ENCODE data around the gene DSG1. TPM values are rescaled to one million over a fixed set of nuclear protein-coding genes. Genes with fewer than 3 reads are reported as not detected.
"Not testable (repeated sequence)": the region's sequence is repeated elsewhere in the genome, so short reads cannot be mapped to it uniquely, and the experiment has no call there.

Gene DSG1
- total and polyA plus RNA-seq, 2 experiments from 2014 or later = not detected

GRCh38 chr18:31316974-31317373, 986 bp upstream of the DSG1 start:
- in situ Hi-C loops (cut with MboI) = no loop called here

GRCh38 chr18:31321719-31322118, 3.8 kb downstream of the DSG1 start:
- no peak overlapping the region for H3K9ac ChIP-seq
- H3K4me1 ChIP-seq (ENCODE audit: insufficient read depth) = no peaks in the 10 kb centered on the region
- H4K20me1 ChIP-seq (ENCODE audit: insufficient read depth) = no peaks in the 10 kb centered on the region
- no peak for DNase-seq
- H3K27me3 ChIP-seq (replicated peaks; ENCODE audit: insufficient read depth) = no peaks in the 10 kb centered on the region
- H2AFZ ChIP-seq = no peak overlapping the region
- no peak overlapping the region for H3K4me2 ChIP-seq (ENCODE audit: unreplicated experiment)
- peaks cover 3% of the 10 kb centered on the region for H3K9me3 ChIP-seq (ENCODE audit: low read depth)
- no peak for TF ChIP-seq EZH2phosphoT487 (IDR thresholded peaks at IDR 0.05; ENCODE audit: insufficient read depth, low read depth)
- TF ChIP-seq EZH2 (IDR thresholded peaks at IDR 0.05; ENCODE audit: insufficient read depth, poor library complexity, severe bottlenecking) = no peak
- H3F3A ChIP-seq (ENCODE audit: insufficient read depth) = no peaks in the 10 kb centered on the region
- H3K4me3 ChIP-seq = no peak overlapping the region
- H3K9me2 ChIP-seq (ENCODE audit: insufficient read depth) = no peaks in the 10 kb centered on the region
- H3K36me3 ChIP-seq (ENCODE audit: low read depth) = no peaks in the 10 kb centered on the region
- in situ Hi-C loops (cut with MboI) = no loop called here
- H3K79me2 ChIP-seq (ENCODE audit: insufficient read depth) = no peaks in the 10 kb centered on the region
- H3K27ac ChIP-seq = no peak overlapping the region
- 12 to 26% methylated on average over 2 of the region's 2 CpGs for WGBS, 2 experiments (ENCODE audit: low coverage in 1 of 2, low lambda C conversion rate in 2 of 2, missing lambda C conversion rate in 2 of 2)

More at GRCh38 chr18:31316974-31317373, 986 bp upstream of the DSG1 start:
- H3K27ac ChIP-seq = no peak overlapping the region
- no peaks in the 10 kb centered on the region for H3K36me3 ChIP-seq (ENCODE audit: low read depth)
- no peak overlapping the region for H2AFZ ChIP-seq
- no peak overlapping the region for H3K9ac ChIP-seq
- H4K20me1 ChIP-seq (ENCODE audit: insufficient read depth) = no peaks in the 10 kb centered on the region
- no peak overlapping the region for H3K4me3 ChIP-seq
- no peaks in the 10 kb centered on the region for H3F3A ChIP-seq (ENCODE audit: insufficient read depth)
- TF ChIP-seq EZH2 (IDR thresholded peaks at IDR 0.05; ENCODE audit: insufficient read depth, poor library complexity, severe bottlenecking) = no peak
- 14 to 20% methylated on average over 4 of the region's 4 CpGs for WGBS, 2 experiments (ENCODE audit: low coverage in 1 of 2, low lambda C conversion rate in 2 of 2, missing lambda C conversion rate in 2 of 2)
- H3K4me2 ChIP-seq (ENCODE audit: unreplicated experiment) = no peak overlapping the region
- peaks cover 3% of the 10 kb centered on the region for H3K9me3 ChIP-seq (ENCODE audit: low read depth)
- DNase-seq = no peak
- no peaks in the 10 kb centered on the region for H3K4me1 ChIP-seq (ENCODE audit: insufficient read depth)
- no peaks in the 10 kb centered on the region for H3K79me2 ChIP-seq (ENCODE audit: insufficient read depth)
- H3K9me2 ChIP-seq (ENCODE audit: insufficient read depth) = no peaks in the 10 kb centered on the region
- H3K27me3 ChIP-seq (replicated peaks; ENCODE audit: insufficient read depth) = no peaks in the 10 kb centered on the region

DNA sequence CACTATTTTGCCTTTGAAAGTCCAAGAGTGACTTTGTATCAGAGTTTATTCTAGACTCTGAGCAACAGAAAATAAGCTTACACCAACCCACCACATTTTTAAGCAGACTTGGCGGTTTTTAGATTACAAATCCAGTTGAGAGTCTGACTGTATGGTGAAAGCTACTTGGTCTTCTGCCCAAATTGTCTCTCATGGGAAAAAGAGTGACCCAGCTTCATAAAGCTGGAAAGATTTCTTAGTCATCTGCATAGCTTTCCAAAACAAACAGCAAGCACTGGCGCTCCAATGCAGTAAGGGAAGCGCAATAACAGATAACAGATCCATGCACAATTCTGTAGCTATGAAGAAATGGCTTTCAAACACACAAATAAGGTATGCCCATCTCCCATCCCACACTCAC, 7.1 kb downstream of the DSG1 start:
- no peak overlapping the region for H3K4me2 ChIP-seq (ENCODE audit: unreplicated experiment)
- H3K27me3 ChIP-seq (replicated peaks; ENCODE audit: insufficient read depth) = no peaks in the 10 kb centered on the region
- no peak overlapping the region for H3K9ac ChIP-seq
- H3K4me3 ChIP-seq = no peak overlapping the region
- WGBS, 2 experiments (ENCODE audit: low coverage in 1 of 2, low lambda C conversion rate in 2 of 2, missing lambda C conversion rate in 2 of 2) = 40 to 49% methylated on average over 3 of the region's 3 CpGs
- TF ChIP-seq EZH2phosphoT487 (IDR thresholded peaks at IDR 0.05; ENCODE audit: insufficient read depth, low read depth) (no peak), EZH2 (IDR thresholded peaks at IDR 0.05; ENCODE audit: insufficient read depth, poor library complexity, severe bottlenecking) (no peak)
- no peaks in the 10 kb centered on the region for H3F3A ChIP-seq (ENCODE audit: insufficient read depth)
- no peaks in the 10 kb centered on the region for H3K4me1 ChIP-seq (ENCODE audit: insufficient read depth)
- in situ Hi-C loops (cut with MboI) = no loop called here
- no peaks in the 10 kb centered on the region for H3K9me3 ChIP-seq (ENCODE audit: low read depth)
- no peaks in the 10 kb centered on the region for H3K79me2 ChIP-seq (ENCODE audit: insufficient read depth)
- H4K20me1 ChIP-seq (ENCODE audit: insufficient read depth) = no peaks in the 10 kb centered on the region
- no peaks in the 10 kb centered on the region for H3K9me2 ChIP-seq (ENCODE audit: insufficient read depth)
- peak; percentile 0 for DNase-seq
- no peak overlapping the region for H3K27ac ChIP-seq
- no peak overlapping the region for H2AFZ ChIP-seq
- H3K36me3 ChIP-seq (ENCODE audit: low read depth) = no peaks in the 10 kb centered on the region

DNA sequence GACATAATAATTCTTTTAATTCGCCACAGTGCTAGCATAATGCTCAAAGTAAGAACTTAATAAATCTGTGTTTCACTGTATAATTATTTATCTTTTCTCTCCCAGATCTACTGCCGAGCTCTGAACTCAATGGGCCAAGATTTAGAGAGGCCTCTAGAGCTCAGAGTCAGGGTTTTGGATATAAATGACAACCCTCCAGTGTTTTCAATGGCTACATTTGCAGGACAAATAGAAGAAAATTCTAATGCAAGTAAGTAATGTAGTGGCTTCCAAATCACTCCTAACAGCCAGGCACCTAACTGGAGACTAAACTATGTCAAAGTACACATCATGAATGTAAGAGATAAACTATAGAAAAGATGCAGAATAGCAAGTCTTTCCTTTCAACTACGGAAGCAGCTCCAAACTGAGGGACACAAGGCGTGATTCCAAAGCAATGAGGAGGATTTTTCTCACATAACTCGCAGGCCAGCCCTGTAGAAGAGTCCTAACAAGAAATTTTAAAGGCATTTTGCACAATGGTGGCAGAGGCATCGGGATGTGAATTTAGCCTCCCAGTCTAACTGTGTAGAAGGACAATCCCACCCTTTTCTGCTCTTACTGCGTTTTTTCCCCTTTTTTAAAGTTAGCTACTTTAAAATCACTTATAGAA, 12.0 kb downstream of the DSG1 start:
- Histone ChIP-seq H3K36me3 (ENCODE audit: low read depth) (no peaks in the 10 kb centered on the region), H3K4me3 (no peak overlapping the region), H3K4me1 (ENCODE audit: insufficient read depth) (no peaks in the 10 kb centered on the region), H3K9ac (no peak overlapping the region), H4K20me1 (ENCODE audit: insufficient read depth) (no peaks in the 10 kb centered on the region), H3K9me3 (ENCODE audit: low read depth) (no peaks in the 10 kb centered on the region), H2AFZ (no peak overlapping the region), H3K9me2 (ENCODE audit: insufficient read depth) (no peaks in the 10 kb centered on the region), H3K27me3 (replicated peaks; ENCODE audit: insufficient read depth) (no peaks in the 10 kb centered on the region), H3K27ac (no peak overlapping the region), H3K79me2 (ENCODE audit: insufficient read depth) (no peaks in the 10 kb centered on the region), H3K4me2 (ENCODE audit: unreplicated experiment) (no peak overlapping the region), H3F3A (ENCODE audit: insufficient read depth) (no peaks in the 10 kb centered on the region)
- in situ Hi-C loops (cut with MboI) = no loop called here
- TF ChIP-seq EZH2phosphoT487 (IDR thresholded peaks at IDR 0.05; ENCODE audit: insufficient read depth, low read depth) (no peak), EZH2 (IDR thresholded peaks at IDR 0.05; ENCODE audit: insufficient read depth, poor library complexity, severe bottlenecking) (no peak)
- 4 to 7% methylated on average over 7 of the region's 7 CpGs for WGBS, 2 experiments (ENCODE audit: low coverage in 1 of 2, low lambda C conversion rate in 2 of 2, missing lambda C conversion rate in 2 of 2)
- DNase-seq = no peak

DNA sequence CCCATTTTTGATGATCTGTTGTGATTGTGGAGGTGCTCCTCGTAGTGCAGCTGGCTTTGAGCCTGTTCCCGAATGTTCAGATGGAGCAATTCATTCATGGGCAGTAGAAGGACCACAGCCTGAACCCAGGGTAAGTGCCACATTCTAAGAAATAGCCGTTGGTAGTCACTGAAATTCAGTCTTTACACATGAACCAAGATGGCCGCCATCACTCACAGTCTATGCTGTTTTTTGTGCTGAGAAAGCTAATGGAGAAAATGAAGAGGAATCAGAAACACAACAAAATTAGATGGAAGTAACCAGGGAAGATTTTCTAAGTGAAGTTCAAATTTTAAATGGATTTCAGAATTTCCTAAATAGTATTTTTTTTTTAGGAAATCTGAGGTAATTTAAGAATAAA, 25.5 kb downstream of the DSG1 start:
- Histone ChIP-seq H2AFZ (no peak overlapping the region), H4K20me1 (ENCODE audit: insufficient read depth) (no peaks in the 10 kb centered on the region), H3K4me2 (ENCODE audit: unreplicated experiment) (no peak overlapping the region), H3K27ac (no peak overlapping the region), H3K9me2 (ENCODE audit: insufficient read depth) (no peaks in the 10 kb centered on the region), H3K4me3 (no peak overlapping the region), H3F3A (ENCODE audit: insufficient read depth) (no peaks in the 10 kb centered on the region), H3K79me2 (ENCODE audit: insufficient read depth) (no peaks in the 10 kb centered on the region), H3K9ac (no peak overlapping the region), H3K36me3 (ENCODE audit: low read depth) (no peaks in the 10 kb centered on the region), H3K4me1 (ENCODE audit: insufficient read depth) (no peaks in the 10 kb centered on the region), H3K27me3 (replicated peaks; ENCODE audit: insufficient read depth) (no peaks in the 10 kb centered on the region), H3K9me3 (ENCODE audit: low read depth) (no peaks in the 10 kb centered on the region)
- WGBS, 2 experiments (ENCODE audit: low coverage in 1 of 2, low lambda C conversion rate in 2 of 2, missing lambda C conversion rate in 2 of 2) = 8 to 13% methylated on average over 4 of the region's 4 CpGs
- no peak for TF ChIP-seq EZH2phosphoT487 (IDR thresholded peaks at IDR 0.05; ENCODE audit: insufficient read depth, low read depth)
- TF ChIP-seq EZH2 (IDR thresholded peaks at IDR 0.05; ENCODE audit: insufficient read depth, poor library complexity, severe bottlenecking) = no peak
- DNase-seq = no peak
- in situ Hi-C loops (cut with MboI) = no loop called here

DNA sequence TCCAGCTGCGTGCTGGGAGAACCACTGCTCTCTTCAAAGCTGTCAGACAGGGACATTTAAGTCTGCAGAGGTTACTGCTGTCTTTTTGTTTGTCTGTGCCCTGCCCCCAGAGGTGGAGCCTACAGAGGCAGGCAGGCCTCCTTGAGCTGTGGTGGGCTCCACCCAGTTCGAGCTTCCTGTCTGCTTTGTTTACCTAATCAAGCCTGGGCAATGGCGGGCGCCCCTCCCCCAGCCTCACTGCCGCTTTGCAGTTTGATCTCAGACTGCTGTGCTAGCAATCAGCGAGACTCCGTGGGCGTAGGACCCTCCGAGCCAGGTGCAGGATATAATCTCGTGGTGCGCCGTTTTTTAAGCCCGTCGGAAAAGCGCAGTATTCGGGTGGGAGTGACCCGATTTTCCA, 35.4 kb downstream of the DSG1 start:
- H3K36me3 ChIP-seq (ENCODE audit: low read depth); H3K4me2 ChIP-seq (ENCODE audit: unreplicated experiment); H3F3A ChIP-seq (ENCODE audit: insufficient read depth); H3K4me3 ChIP-seq; H3K4me1 ChIP-seq (ENCODE audit: insufficient read depth); H3K79me2 ChIP-seq (ENCODE audit: insufficient read depth); H3K27me3 ChIP-seq (replicated peaks; ENCODE audit: insufficient read depth); H3K27ac ChIP-seq; H3K9me2 ChIP-seq (ENCODE audit: insufficient read depth); in situ Hi-C loops (cut with MboI); H3K9me3 ChIP-seq (ENCODE audit: low read depth); H2AFZ ChIP-seq; H4K20me1 ChIP-seq (ENCODE audit: insufficient read depth); DNase-seq; H3K9ac ChIP-seq: not testable (repeated sequence)
- 69 to 72% methylated on average over 13 to 16 of the region's 17 CpGs for WGBS, 2 experiments (ENCODE audit: low coverage in 1 of 2, low lambda C conversion rate in 2 of 2, missing lambda C conversion rate in 2 of 2)
